ENCODE results near the gene GRK1.

GRK1 gene

DNA sequence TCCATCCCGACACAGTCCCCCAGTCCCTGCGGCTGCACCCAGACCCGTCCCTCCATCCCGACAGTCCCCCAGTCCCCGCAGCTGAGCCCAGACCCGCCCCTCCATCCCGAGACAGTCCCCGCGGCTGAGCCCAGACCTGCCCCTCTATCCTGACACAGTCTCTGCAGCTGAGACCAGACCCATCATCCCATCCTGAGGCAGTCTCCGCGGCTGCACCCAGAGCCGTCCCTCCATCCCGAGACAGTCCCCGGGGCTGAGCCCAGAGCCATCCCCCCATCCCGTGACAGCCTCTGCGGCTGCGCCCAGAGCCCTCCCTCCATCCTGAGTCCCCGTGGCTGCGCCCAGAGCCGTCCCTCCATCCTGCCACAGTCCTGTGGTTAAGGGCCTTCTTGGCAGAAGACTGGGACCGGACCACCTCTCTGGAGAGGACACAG is 63.3 kb downstream of the GRK1 start:
- H3K27me3 Mint-ChIP-seq: peaks cover 59% of the 10 kb centered on the region
- intact Hi-C loops (cut with micrococcal nuclease): no loop called here

DNA sequence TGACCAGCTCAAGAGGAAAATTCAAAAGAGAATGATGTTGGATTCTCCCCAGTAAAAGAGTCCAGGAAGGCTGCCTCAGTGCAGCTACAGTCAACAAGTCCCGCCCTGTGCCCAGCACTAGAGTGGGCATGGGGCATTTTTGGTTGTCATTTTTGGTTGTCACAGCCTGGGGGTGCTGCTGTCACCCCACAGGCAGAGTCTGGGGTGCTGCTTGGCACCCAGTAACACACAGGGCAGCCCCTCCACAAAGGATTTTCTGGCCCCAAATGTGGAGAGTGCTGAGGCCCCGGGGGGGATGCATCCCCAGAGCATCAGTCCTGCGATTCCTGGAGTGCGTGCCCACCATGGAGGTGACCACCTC is 63.8 kb downstream of the GRK1 start:
- peaks cover 14% of the 10 kb centered on the region for H3K4me1 Mint-ChIP-seq (ENCODE audit: low read depth)
- H3K9me3 Mint-ChIP-seq: no peaks in the 10 kb centered on the region
- no peak overlapping the region for H3K27ac Mint-ChIP-seq
- no peaks in the 10 kb centered on the region for H3K36me3 Mint-ChIP-seq (ENCODE audit: low read depth)
- intact Hi-C loops (cut with micrococcal nuclease): no loop called here
- peaks cover 59% of the 10 kb centered on the region for H3K27me3 Mint-ChIP-seq
- no peak overlapping the region for H3K4me3 Mint-ChIP-seq

More for the DNA sequence above, 63.3 kb downstream of the GRK1 start:
- peaks cover 14% of the 10 kb centered on the region for H3K4me1 Mint-ChIP-seq (ENCODE audit: low read depth)
- no peaks in the 10 kb centered on the region for H3K36me3 Mint-ChIP-seq (ENCODE audit: low read depth)
- H3K4me3 Mint-ChIP-seq: no peak overlapping the region
- H3K9me3 Mint-ChIP-seq: no peaks in the 10 kb centered on the region
- H3K27ac Mint-ChIP-seq: no peak overlapping the region

DNA sequence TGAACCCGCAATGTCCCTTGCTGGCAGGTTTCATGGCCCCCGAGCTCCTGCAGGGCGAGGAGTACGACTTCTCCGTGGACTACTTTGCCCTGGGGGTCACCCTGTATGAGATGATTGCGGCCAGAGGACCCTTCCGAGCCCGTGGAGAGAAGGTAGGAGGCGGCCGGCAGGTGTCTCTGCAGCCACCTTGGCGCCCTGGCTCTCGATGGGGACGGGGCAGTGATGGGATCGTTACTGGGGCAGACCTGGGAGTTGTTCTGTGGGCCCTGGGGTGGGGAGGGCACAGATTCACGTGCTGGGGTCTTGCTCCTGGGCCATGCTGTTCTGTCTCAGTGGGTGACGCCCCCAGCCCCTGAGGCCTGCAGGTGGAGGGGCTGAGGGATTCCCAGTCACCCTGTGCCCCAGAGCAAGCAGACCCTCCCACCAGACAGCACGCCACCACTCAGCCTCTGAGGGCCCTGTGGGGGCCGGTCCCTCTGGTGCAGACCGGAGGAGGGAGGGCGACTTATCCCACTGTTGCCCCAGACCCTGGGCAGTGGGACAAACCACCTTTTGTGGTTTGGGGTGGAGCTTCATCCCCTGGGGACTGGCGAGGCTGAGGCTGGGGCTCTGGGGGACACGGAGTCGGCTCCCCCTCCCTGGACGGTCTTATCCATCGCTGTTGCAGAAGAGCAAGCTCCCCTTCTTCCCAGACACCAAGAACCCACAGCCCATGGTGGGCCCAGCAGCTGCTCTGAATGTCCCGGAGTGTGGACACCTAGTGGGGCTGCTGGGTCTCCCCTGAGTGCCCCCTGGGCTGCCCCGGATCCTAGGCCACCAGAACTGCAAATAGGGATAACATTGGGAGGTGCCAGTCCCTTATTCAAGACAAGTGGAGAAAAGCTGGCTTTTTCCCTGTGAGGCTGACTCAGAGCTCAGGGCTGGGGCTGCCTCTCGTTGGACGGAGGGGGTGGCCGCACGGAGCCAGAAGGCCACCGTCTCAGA is 64.5 kb downstream of the GRK1 start:
- Mint-ChIP-seq H3K36me3 (ENCODE audit: low read depth) (no peaks in the 10 kb centered on the region), H3K4me3 (no peak overlapping the region), H3K9me3 (no peaks in the 10 kb centered on the region), H3K27me3 (peaks cover 64% of the 10 kb centered on the region), H3K27ac (no peak overlapping the region), H3K4me1 (ENCODE audit: low read depth) (peaks cover 20% of the 10 kb centered on the region)
- intact Hi-C loops (cut with micrococcal nuclease): no loop called here

DNA sequence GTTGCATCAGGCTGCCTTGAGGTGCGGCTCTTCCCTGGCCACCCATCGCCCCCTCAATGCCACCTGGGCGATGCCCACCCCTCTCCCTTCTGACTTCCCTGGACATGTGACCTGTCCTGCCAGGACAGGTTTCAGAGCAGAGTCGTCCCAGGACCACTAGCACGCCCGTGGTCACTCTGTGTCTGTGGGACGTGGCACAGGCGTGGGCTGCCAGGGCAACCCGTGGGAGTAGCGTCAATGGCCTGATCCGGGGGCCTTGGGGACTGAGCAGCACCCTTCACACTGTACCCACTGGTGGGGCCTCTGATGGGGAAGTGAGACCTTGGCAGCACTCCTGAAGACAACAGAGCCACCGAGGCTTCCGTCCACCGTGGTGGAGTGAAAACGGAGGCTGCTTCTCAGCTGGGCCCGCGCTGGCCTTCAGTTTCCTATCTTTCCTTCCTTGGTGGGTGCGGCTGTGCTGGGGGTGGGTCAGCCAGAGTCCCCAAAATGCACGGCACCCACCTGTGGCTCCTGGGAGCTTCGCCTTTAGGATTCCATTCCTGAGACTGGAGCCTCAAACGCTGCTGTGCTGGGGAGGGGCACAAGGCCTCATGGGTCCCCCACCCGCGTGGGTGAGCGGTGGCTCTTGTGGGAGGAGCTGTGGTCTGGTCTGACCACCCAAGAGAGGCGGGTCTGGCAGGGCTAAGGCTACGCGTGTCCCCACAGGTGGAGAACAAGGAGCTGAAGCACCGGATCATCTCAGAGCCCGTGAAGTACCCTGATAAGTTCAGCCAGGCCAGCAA is 65.3 kb downstream of the GRK1 start:
- Mint-ChIP-seq H3K36me3 (ENCODE audit: low read depth) (no peaks in the 10 kb centered on the region), H3K4me1 (ENCODE audit: low read depth) (peaks cover 28% of the 10 kb centered on the region), H3K4me3 (no peak overlapping the region), H3K9me3 (no peaks in the 10 kb centered on the region), H3K27ac (no peak overlapping the region), H3K27me3 (peaks cover 68% of the 10 kb centered on the region)
- intact Hi-C loops (cut with micrococcal nuclease): no loop called here

DNA sequence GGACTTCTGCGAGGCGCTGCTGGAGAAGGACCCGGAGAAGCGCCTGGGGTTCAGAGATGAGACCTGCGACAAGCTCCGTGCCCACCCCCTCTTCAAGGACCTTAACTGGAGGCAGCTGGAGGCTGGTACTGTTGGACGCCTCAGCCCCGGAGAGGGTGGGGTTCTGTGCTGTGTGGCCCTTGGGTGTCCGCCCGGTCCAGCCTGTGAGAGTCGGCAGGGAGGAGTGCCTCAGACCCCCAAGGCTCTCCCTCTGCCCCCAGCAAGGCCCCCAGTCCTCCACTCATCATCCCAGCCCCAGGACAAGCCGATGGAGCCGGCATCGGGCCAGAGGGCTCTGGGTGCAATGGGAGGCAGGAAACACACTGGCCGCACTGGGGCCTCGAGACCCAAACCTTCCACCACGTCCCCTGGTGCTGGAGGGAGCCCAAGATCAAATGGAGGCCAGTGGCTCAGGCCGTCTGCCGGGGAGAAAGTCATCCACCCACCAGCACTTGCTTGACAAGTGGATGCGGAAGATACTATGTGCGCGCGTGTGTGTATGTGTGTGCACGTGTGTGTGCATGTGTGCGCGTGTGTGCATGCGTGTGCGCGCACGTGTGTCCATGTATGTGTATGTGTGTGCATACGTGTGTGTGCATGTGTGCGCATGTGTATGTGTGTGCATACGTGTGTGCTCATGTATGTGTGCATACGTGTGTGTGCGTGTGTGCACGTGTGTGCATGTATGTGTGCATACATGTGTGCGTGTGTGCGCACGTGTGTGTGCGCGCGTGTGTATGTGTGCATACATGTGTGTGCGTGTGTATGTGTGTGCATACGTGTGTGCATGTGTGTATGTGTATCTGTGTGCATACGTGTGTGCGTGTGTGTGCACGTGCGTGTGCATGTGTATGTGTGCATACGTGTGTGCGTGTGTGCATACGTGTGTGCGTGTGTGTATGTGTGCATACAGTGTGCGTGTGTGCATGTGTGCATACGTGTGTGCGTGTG is 66.2 kb downstream of the GRK1 start:
- Mint-ChIP-seq H3K27ac (no peak overlapping the region), H3K36me3 (ENCODE audit: low read depth) (no peaks in the 10 kb centered on the region), H3K27me3 (peaks cover 75% of the 10 kb centered on the region), H3K4me3 (no peak overlapping the region), H3K9me3 (no peaks in the 10 kb centered on the region), H3K4me1 (ENCODE audit: low read depth) (peaks cover 30% of the 10 kb centered on the region)
- intact Hi-C loops (cut with micrococcal nuclease): no loop called here

GRCh38 chr13:113734099-113734825 is 67.2 kb downstream of the GRK1 start:
- Mint-ChIP-seq H3K36me3 (ENCODE audit: low read depth) (no peaks in the 10 kb centered on the region), H3K27ac (no peak overlapping the region), H3K4me3 (no peak overlapping the region), H3K9me3 (no peaks in the 10 kb centered on the region), H3K27me3 (peaks cover 71% of the 10 kb centered on the region), H3K4me1 (ENCODE audit: low read depth) (peaks cover 30% of the 10 kb centered on the region)
- intact Hi-C loops (cut with micrococcal nuclease): no loop called here

DNA sequence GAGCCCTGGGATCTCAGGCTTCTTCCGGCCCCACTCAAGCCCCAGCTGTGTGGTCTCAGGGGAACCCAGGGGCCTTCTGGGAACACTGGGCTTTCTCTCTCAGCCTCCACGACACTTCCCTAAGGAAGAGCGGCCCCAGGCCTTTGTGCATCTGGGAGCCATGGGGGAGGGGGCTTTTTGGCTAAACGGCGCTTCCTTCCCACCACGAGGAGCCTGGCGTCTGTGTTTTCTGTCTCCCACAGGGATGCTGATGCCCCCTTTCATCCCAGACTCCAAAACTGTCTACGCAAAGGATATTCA is 67.8 kb downstream of the GRK1 start:
- intact Hi-C loops (cut with micrococcal nuclease): no loop called here
- H3K4me3 Mint-ChIP-seq: no peak overlapping the region
- H3K27ac Mint-ChIP-seq: no peak overlapping the region
- H3K4me1 Mint-ChIP-seq (ENCODE audit: low read depth): peaks cover 30% of the 10 kb centered on the region
- no peaks in the 10 kb centered on the region for H3K36me3 Mint-ChIP-seq (ENCODE audit: low read depth)
- H3K27me3 Mint-ChIP-seq: peaks cover 71% of the 10 kb centered on the region
- no peaks in the 10 kb centered on the region for H3K9me3 Mint-ChIP-seq

- Mint-ChIP-seq H3K9me3 (no peaks in the 10 kb centered on the region), H3K27ac (no peak overlapping the region), H3K27me3 (peaks cover 71% of the 10 kb centered on the region), H3K36me3 (ENCODE audit: low read depth) (no peaks in the 10 kb centered on the region), H3K4me3 (no peak overlapping the region), H3K4me1 (ENCODE audit: low read depth) (peaks cover 30% of the 10 kb centered on the region)
- intact Hi-C loops (cut with micrococcal nuclease): no loop called here
These were observed 68.2 kb downstream of the GRK1 start for GRCh38 chr13:113735194-113735593.

GRCh38 chr13:113735750-113736149 is 68.7 kb downstream of the GRK1 start:
- intact Hi-C loops (cut with micrococcal nuclease): no loop called here
- Mint-ChIP-seq H3K9me3 (no peaks in the 10 kb centered on the region), H3K27ac (no peak overlapping the region)

DNA sequence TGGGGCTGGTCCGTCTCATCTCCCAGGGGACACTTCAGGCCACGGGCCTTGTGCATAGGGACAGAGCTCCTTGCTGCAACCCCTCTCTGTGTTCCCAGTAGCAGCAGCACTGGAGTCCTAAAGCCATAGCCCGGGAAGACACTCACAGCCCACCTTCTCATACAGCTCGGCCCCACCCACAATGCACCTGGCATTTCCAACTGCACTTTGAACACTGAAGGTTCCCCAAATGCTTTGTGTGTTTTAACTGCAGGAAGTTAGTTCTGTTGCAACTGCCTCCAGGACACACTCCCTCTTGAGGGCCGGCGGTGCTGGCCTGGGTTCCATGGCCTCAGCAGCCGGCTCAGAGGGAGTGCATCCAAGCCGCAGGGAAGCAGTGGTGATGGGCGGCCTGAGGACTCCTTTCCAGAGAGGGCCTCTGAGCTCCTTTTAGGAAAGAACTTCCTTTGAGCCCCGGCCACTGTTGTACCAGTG is 69.3 kb downstream of the GRK1 start:
- Mint-ChIP-seq H3K9me3 (no peaks in the 10 kb centered on the region), H3K36me3 (ENCODE audit: low read depth) (no peaks in the 10 kb centered on the region), H3K4me1 (ENCODE audit: low read depth) (peaks cover 41% of the 10 kb centered on the region), H3K4me3 (no peak overlapping the region), H3K27me3 (peaks cover 70% of the 10 kb centered on the region), H3K27ac (no peak overlapping the region)
- intact Hi-C loops (cut with micrococcal nuclease): no loop called here

More at GRCh38 chr13:113735750-113736149, 68.7 kb downstream of the GRK1 start:
- no peaks in the 10 kb centered on the region for H3K36me3 Mint-ChIP-seq (ENCODE audit: low read depth)
- H3K4me3 Mint-ChIP-seq: no peak overlapping the region
- peaks cover 36% of the 10 kb centered on the region for H3K4me1 Mint-ChIP-seq (ENCODE audit: low read depth)
- H3K27me3 Mint-ChIP-seq: peaks cover 70% of the 10 kb centered on the region

GRCh38 chr13:113737803-113738202 is 70.8 kb downstream of the GRK1 start:
- H3K27me3 Mint-ChIP-seq: peaks cover 61% of the 10 kb centered on the region
- no peak overlapping the region for H3K4me3 Mint-ChIP-seq
- no peaks in the 10 kb centered on the region for H3K36me3 Mint-ChIP-seq (ENCODE audit: low read depth)
- intact Hi-C loops (cut with micrococcal nuclease): no loop called here
- H3K4me1 Mint-ChIP-seq (ENCODE audit: low read depth): peaks cover 45% of the 10 kb centered on the region
- no peak overlapping the region for H3K27ac Mint-ChIP-seq
- no peaks in the 10 kb centered on the region for H3K9me3 Mint-ChIP-seq

GRCh38 chr13:113739527-113740285 is 72.7 kb downstream of the GRK1 start:
- no peak overlapping the region for H3K4me3 Mint-ChIP-seq
- peaks cover 49% of the 10 kb centered on the region for H3K4me1 Mint-ChIP-seq (ENCODE audit: low read depth)
- H3K36me3 Mint-ChIP-seq (ENCODE audit: low read depth): no peaks in the 10 kb centered on the region
- H3K27ac Mint-ChIP-seq: no peak overlapping the region
- H3K9me3 Mint-ChIP-seq: no peaks in the 10 kb centered on the region
- intact Hi-C loops (cut with micrococcal nuclease): no loop called here
- H3K27me3 Mint-ChIP-seq: peaks cover 70% of the 10 kb centered on the region

Measured in dendritic cell treated with granulocyte-macrophage colony-stimulating factor and Interleukin-4, amounts not matched to agents 40 ng/mL and 50 ng/mL, for 4 days (primary cell).